OCI-LY1 (cell line): ENCODE results near the gene ENPP7.
A peak's percentile ranks its signal among the peaks of the same experiment; 100 is the strongest.

Experiments used
- H2AFZ ChIP-seq: fragments of 200-600 bp; sonication (generic), shearing (Covaris generic); 2 replicates; pipeline ENCODE4 v1.6.0; 2014; ENCODE audit warnings: antibody characterized with exemption, mild to moderate bottlenecking, low read length
- H3F3A ChIP-seq: fragments of 200-600 bp; sonication (generic), shearing (Covaris generic); 2 replicates; pipeline ENCODE4 v1.6.0; 2014; ENCODE audit warnings: mild to moderate bottlenecking, antibody characterized with exemption, low read length, moderate library complexity; ENCODE audit not compliant: insufficient read depth
- H3K27ac ChIP-seq: fragments of 200-600 bp; sonication (generic); 2 replicates; pipeline ENCODE4 v1.5.1; 2014; ENCODE audit warnings: low read length, mixed run types, mild to moderate bottlenecking, low read depth; ENCODE audit not compliant: poor library complexity, severe bottlenecking
- H3K27me3 ChIP-seq: fragments of 200-600 bp; sonication (generic); 2 replicates; pipeline ENCODE4 v1.6.0; 2014; ENCODE audit warnings: antibody characterized with exemption, mild to moderate bottlenecking, low read length, moderate library complexity; ENCODE audit not compliant: insufficient read depth
- H3K36me3 ChIP-seq: fragments of 200-600 bp; sonication (generic); 2 replicates; pipeline ENCODE4 v1.6.1; 2014; ENCODE audit warnings: mild to moderate bottlenecking, antibody characterized with exemption, low read length, moderate library complexity, mixed read lengths; ENCODE audit not compliant: insufficient read depth
- H3K4me1 ChIP-seq: fragments of 200-600 bp; sonication (generic); 2 replicates; pipeline ENCODE4 v1.5.1; 2014; ENCODE audit warnings: mild to moderate bottlenecking, low read length, moderate library complexity; ENCODE audit not compliant: insufficient read depth, severe bottlenecking
- H3K4me2 ChIP-seq: fragments of 200-600 bp; sonication (generic), shearing (Covaris generic); 2 replicates; pipeline ENCODE4 v1.6.1; 2014; ENCODE audit warnings: low read length
- H3K4me3 ChIP-seq: fragments of 200-600 bp; sonication (generic); 2 replicates; pipeline ENCODE4 v1.5.1; 2014; ENCODE audit warnings: low read length, low read depth, mild to moderate bottlenecking, mixed read lengths; ENCODE audit not compliant: poor library complexity, severe bottlenecking
- H3K79me2 ChIP-seq: fragments of 200-600 bp; shearing (Covaris generic); 2 replicates; pipeline ENCODE4 v1.6.1; 2016; ENCODE audit warnings: mixed run types, low read length, mixed read lengths; ENCODE audit not compliant: insufficient read depth
- H3K9ac ChIP-seq: fragments of 200-600 bp; sonication (generic), shearing (Covaris generic); 2 replicates; pipeline ENCODE4 v1.6.1; 2014; ENCODE audit warnings: mild to moderate bottlenecking, low read length, mixed read lengths
- H3K9me2 ChIP-seq: fragments of 200-600 bp; sonication (generic), shearing (Covaris generic); 2 replicates; pipeline ENCODE4 v1.6.1; 2014; ENCODE audit warnings: low read depth, mild to moderate bottlenecking, low read length, mixed read lengths
- H3K9me3 ChIP-seq: fragments of 200-600 bp; shearing (Covaris generic); 2 replicates; pipeline ENCODE4 v1.6.1; 2014; ENCODE audit warnings: low read length, mixed read lengths
- H4K20me1 ChIP-seq: fragments of 200-600 bp; sonication (generic), shearing (Covaris generic); 2 replicates; pipeline ENCODE4 v1.6.0; 2016; ENCODE audit warnings: mild to moderate bottlenecking, low read length; ENCODE audit not compliant: insufficient read depth
- EZH2 ChIP-seq: fragments of 200-600 bp; sonication (generic), shearing (Covaris generic); IDR thresholded peaks from 2 replicates; pipeline ENCODE4 v1.8.0; 2017; ENCODE audit warnings: borderline replicate concordance, mixed run types, mild to moderate bottlenecking, antibody characterized with exemption, low read length, moderate library complexity, mixed read lengths
- TF ChIP-seq, protein P1 (sequence below): fragments of 200-600 bp; sonication (generic), shearing (Covaris generic); IDR thresholded peaks from 2 replicates; pipeline ENCODE4 v1.5.1; 2017; ENCODE audit warnings: mild to moderate bottlenecking, antibody characterized with exemption, low read length, moderate library complexity, mixed read lengths

Gene ENPP7

DNA sequence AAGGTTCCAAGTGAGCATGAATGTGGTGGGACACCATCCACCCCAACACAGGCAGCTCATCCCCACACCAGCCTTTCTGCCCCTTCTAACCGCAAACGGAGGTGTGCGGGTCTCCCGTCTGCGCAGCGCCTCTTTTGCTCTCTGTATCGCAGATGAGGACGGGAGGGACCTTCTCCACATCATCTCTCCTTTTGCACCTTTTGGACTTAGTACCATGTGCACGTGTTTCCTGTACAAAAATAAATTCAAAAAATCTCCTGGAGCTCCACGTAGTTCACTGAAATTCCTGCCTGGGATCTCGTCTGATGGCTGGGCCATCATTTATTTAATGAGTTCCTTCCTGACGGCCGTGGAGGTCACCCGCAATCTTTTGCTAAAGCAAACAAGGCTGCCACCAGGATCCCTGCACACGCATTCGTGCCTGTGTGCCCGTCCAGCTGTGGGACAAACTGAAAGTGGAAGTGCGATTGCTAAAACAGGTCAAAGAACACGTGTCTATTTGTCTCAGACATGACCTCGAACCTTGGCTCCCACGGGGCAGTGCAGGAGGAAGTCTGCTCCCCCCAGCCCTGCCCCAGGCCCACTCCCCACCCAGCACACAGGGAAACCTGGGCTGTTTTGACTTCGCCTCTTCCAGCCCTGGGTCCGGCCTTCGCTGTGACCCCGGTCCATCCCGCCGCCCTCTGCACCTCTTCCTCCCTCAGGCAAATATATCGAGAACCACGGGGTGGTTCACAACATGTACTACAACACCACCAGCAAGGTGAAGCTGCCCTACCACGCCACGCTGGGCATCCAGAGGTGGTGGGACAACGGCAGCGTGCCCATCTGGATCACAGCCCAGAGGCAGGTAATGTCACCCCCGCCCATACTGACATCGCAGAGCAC lies 2.3 kb downstream of the ENPP7 start:
- Histone ChIP-seq H3K79me2 (no peaks in the 10 kb centered on the region), H4K20me1 (no peaks in the 10 kb centered on the region), H3K27ac (no peak overlapping the region), H3K9ac (peak overlapping the region; percentile 61), H3K9me3 (no peaks in the 10 kb centered on the region), H3K36me3 (no peaks in the 10 kb centered on the region), H3K9me2 (no peaks in the 10 kb centered on the region), H3K27me3 (no peaks in the 10 kb centered on the region), H3F3A (no peaks in the 10 kb centered on the region), H2AFZ (0 out of 2 replicates have a peak overlapping the region, but pooled peaks have one; percentile 1), H3K4me2 (peak overlapping the region; percentile 79), H3K4me1 (peaks cover 27% of the 10 kb centered on the region), H3K4me3 (peak overlapping the region; percentile 58)
- TF ChIP-seq, protein P1, sequence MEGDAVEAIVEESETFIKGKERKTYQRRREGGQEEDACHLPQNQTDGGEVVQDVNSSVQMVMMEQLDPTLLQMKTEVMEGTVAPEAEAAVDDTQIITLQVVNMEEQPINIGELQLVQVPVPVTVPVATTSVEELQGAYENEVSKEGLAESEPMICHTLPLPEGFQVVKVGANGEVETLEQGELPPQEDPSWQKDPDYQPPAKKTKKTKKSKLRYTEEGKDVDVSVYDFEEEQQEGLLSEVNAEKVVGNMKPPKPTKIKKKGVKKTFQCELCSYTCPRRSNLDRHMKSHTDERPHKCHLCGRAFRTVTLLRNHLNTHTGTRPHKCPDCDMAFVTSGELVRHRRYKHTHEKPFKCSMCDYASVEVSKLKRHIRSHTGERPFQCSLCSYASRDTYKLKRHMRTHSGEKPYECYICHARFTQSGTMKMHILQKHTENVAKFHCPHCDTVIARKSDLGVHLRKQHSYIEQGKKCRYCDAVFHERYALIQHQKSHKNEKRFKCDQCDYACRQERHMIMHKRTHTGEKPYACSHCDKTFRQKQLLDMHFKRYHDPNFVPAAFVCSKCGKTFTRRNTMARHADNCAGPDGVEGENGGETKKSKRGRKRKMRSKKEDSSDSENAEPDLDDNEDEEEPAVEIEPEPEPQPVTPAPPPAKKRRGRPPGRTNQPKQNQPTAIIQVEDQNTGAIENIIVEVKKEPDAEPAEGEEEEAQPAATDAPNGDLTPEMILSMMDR = no peak
- TF ChIP-seq EZH2 = no peak

DNA sequence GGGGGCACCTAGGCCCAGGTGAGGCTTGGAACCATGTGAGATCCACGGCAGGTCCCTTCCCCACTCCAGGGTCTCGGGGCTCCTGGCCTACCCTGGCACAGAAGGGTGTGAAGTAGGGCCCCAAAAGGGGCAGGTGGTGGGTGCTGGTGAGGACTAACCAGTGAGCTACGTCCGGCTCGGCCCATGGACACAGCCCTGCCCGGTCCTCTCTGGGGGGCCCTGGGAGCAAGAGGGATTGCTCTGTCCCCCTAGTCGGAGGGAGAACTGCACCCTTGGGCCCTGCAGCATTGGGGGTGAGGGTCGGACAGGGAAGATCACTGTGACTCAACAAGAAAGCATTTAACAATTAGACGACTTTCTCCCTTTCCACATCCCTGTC lies 2.9 kb downstream of the ENPP7 start:
- Histone ChIP-seq H3K36me3 (no peaks in the 10 kb centered on the region), H3K9ac (no peak overlapping the region), H3F3A (no peaks in the 10 kb centered on the region), H3K9me3 (no peaks in the 10 kb centered on the region), H3K4me3 (peak overlapping the region; percentile 58), H3K4me2 (peak overlapping the region; percentile 79), H2AFZ (no peak overlapping the region), H3K79me2 (no peaks in the 10 kb centered on the region), H3K4me1 (peaks cover 21% of the 10 kb centered on the region), H3K27ac (no peak overlapping the region), H3K9me2 (no peaks in the 10 kb centered on the region), H3K27me3 (no peaks in the 10 kb centered on the region), H4K20me1 (no peaks in the 10 kb centered on the region)
- TF ChIP-seq, protein P1 = no peak
- no peak for TF ChIP-seq EZH2

DNA sequence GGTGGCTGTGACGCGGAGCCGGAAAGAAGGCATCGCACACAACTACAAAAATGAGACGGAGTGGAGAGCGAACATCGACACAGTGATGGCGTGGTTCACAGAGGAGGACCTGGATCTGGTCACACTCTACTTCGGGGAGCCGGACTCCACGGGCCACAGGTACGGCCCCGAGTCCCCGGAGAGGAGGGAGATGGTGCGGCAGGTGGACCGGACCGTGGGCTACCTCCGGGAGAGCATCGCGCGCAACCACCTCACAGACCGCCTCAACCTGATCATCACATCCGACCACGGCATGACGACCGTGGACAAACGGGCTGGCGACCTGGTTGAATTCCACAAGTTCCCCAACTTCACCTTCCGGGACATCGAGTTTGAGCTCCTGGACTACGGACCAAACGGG lies 4.4 kb downstream of the ENPP7 start:
- Histone ChIP-seq H3K36me3 (no peaks in the 10 kb centered on the region), H3K9me2 (no peaks in the 10 kb centered on the region), H3K9ac (no peak overlapping the region), H3K27me3 (peaks cover 5% of the 10 kb centered on the region; the same call in 1 of the 2 replicates), H3K4me1 (peaks cover 16% of the 10 kb centered on the region), H2AFZ (no peak overlapping the region), H4K20me1 (no peaks in the 10 kb centered on the region), H3K4me3 (no peak overlapping the region), H3K27ac (no peak overlapping the region), H3K4me2 (no peak overlapping the region), H3K9me3 (no peaks in the 10 kb centered on the region), H3K79me2 (no peaks in the 10 kb centered on the region), H3F3A (no peaks in the 10 kb centered on the region)
- no peak for TF ChIP-seq EZH2
- TF ChIP-seq, protein P1 = no peak
